ENCODE results near the gene SNRK. TPM values are rescaled to one million over a fixed set of nuclear protein-coding genes. Genes with fewer than 3 reads are reported as not detected.

The SNRK gene
- total RNA-seq, 1 donor from 2014 or later, result 30.3 TPM

DNA sequence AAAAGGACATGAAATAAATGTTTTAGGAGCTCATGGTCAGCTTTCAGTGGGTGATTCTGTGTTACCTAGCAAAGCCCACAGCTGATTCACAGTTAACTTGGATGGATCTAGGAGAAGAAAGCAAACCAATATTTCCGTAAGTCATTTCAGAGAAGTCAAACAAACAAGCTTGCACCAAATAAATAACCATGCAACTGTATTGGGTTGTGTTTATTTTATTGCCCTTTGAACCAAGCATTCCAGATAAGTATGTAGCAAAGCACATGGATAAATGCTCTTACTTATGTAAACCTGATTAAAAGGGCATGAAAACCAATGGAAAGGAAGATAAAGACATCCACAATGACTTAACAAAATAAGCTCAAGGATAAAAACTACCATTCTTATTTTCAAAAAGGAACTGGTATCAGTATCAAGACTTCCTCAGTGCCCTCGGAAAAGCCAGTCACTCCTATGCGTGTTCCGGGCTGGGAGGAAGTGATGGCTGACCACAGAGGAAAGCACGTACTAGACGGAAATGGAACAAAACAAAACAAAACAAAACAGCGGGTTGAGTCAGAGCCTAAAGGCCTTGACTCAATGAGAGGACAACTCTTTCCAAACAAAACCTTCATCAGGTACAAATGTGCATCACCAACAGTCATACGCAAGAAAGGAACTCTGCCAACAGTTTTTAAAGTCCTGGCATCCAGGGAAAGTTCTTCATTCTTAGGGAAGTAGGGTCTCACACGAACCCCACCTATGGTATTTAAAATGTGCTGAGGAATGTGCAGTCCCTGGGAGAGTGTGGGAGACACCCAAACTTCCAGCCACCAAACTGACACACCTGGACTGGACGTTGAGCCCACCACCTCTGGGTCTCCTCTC, 103.3 kb downstream of the SNRK start:
- peak; percentile 93 for DNase-seq
- Mint-ChIP-seq H3K27me3 (peaks cover under 1% of the 10 kb centered on the region), H3K27ac (peak overlapping the region; percentile 88), H3K4me1 (peaks cover 47% of the 10 kb centered on the region), H3K36me3 (ENCODE audit: low read depth) (peaks cover 5% of the 10 kb centered on the region), H3K9me3 (peaks cover 18% of the 10 kb centered on the region), H3K4me3 (peak overlapping the region; percentile 69)
- intact Hi-C loops (cut with micrococcal nuclease), result loop anchor here (1.0 to 5.0 kb wide), 4 partner anchors 42 to 233 kb away; partner anchors contain the start of gene ANO10

DNA sequence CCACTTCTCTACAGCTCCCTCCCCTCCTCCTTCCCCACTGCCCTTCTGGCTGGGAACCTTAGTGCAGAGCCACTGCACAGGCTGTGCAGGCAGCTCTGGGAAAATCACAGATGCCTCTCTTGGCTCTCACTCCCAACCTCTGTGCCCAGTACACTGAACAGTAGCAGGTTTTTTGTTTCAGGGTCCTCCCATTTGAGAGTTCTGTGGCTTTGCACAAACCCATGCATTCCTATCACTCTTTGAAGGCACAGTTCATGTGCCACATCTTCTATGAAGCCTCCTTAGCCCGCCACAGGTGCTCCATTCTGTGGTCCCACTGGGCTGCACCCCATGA, 103.9 kb downstream of the SNRK start:
- peaks cover 5% of the 10 kb centered on the region for H3K36me3 Mint-ChIP-seq (ENCODE audit: low read depth)
- peaks cover 46% of the 10 kb centered on the region for H3K4me1 Mint-ChIP-seq
- peaks cover 18% of the 10 kb centered on the region for H3K9me3 Mint-ChIP-seq
- DNase-seq, result peak; percentile 61
- intact Hi-C loops (cut with micrococcal nuclease), result no loop called here
- H3K27ac Mint-ChIP-seq, result peak overlapping the region; percentile 88
- peak overlapping the region; percentile 69 for H3K4me3 Mint-ChIP-seq
- H3K27me3 Mint-ChIP-seq, result no peaks in the 10 kb centered on the region

DNA sequence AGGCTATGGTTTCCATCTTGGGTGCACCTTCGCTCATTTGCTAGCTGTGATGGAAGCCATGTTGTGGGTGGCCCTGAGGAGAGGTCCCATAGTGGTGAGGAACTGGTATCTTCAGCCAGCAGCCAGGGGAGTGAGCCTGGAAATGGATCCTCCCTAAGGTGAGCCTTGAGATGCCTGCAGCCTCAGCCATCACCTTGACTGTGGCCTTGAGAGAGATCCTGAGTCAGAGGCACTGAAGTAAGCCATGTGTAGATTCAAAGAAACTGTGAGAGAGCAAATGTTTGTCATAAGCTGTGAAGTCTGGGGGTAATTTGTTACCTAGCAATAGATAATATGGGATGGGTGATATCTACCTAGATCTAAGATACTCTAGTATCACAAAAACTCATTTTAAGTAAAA, 105.3 kb downstream of the SNRK start:
- DNase-seq, result no peak
- H3K4me1 Mint-ChIP-seq, result peaks cover 44% of the 10 kb centered on the region
- H3K36me3 Mint-ChIP-seq (ENCODE audit: low read depth), result peaks cover 5% of the 10 kb centered on the region
- intact Hi-C loops (cut with micrococcal nuclease), result no loop called here
- H3K4me3 Mint-ChIP-seq, result no peak overlapping the region
- H3K9me3 Mint-ChIP-seq, result peaks cover 18% of the 10 kb centered on the region
- H3K27me3 Mint-ChIP-seq, result peaks cover 1% of the 10 kb centered on the region
- peak overlapping the region; percentile 41 for H3K27ac Mint-ChIP-seq

DNA sequence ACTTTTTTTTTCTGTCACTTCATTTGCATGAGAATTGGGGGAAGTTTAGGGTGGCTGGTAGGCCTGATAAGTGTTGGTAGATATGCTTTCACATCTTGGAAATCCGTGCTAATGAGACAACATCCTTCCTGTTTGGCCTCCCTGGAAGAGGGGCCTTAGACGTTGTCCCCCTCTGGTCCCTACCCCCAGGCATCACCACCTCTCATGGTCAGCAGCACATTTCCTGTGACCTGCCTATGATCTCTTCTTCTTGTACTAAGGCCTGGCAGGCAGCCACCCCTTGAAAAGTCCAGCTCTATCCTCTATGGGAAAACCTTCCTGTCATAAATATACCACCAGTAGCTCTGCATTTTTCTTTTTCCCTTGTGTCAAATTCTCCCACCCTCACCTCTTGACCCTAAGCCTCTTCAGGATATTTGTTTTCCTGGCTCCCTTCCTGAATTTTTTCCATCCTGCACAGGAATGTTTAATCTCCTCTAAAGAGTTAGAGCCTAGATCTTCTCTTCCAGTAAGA, 107.8 kb downstream of the SNRK start:
- intact Hi-C loops (cut with micrococcal nuclease), result no loop called here
- peaks cover 5% of the 10 kb centered on the region for H3K27me3 Mint-ChIP-seq
- H3K4me3 Mint-ChIP-seq, result no peak overlapping the region
- DNase-seq, result no peak
- peaks cover 18% of the 10 kb centered on the region for H3K9me3 Mint-ChIP-seq
- peaks cover 5% of the 10 kb centered on the region for H3K36me3 Mint-ChIP-seq (ENCODE audit: low read depth)
- no peak overlapping the region for H3K27ac Mint-ChIP-seq
- H3K4me1 Mint-ChIP-seq, result peaks cover 29% of the 10 kb centered on the region

DNA sequence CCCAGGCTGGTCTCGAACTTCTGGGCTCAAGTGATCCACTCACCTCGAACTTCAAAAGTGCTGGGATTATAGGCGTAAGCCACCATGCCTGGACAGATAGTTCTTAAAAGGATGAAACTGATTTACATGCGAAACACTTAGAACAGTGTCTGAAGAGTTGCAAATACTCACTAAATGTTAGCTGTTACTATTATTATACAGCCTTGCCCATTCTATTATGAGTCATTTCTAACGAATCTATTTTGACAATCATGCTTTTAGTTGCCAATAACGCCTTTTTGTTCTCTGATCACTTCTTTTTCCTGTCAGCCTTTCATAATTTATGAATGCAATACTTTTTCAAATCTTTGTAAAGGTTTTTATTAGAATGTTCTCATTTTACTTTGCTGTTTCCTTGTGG, 112.7 kb downstream of the SNRK start:
- H3K27me3 Mint-ChIP-seq, result peaks cover 5% of the 10 kb centered on the region
- no peaks in the 10 kb centered on the region for H3K36me3 Mint-ChIP-seq (ENCODE audit: low read depth)
- no peaks in the 10 kb centered on the region for H3K9me3 Mint-ChIP-seq
- no peak overlapping the region for H3K27ac Mint-ChIP-seq
- no peak for DNase-seq
- intact Hi-C loops (cut with micrococcal nuclease), result no loop called here
- H3K4me1 Mint-ChIP-seq, result peaks cover 5% of the 10 kb centered on the region
- no peak overlapping the region for H3K4me3 Mint-ChIP-seq

DNA sequence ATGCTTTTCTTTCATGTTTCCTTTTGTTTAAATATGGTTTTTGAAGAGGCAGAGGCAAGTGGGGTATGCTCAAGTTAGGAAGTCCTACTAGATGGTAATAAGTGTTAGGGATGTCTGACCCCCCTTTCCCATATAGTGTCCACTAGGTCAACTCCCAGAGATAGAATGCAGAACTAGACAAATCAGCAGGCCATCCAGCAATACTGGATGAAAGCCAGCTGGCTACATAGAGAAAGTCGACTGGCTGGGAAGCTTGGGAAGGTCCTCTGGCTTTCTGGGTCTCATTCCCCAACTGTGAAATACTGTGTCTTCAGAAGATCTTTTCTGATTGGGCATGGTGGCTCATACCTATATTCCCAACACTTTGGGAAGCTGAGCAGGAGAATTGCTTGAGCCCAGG, 113.8 kb downstream of the SNRK start:
- Mint-ChIP-seq H3K4me1 (no peaks in the 10 kb centered on the region), H3K36me3 (ENCODE audit: low read depth) (no peaks in the 10 kb centered on the region), H3K4me3 (no peak overlapping the region), H3K27ac (no peak overlapping the region), H3K27me3 (peaks cover 5% of the 10 kb centered on the region), H3K9me3 (no peaks in the 10 kb centered on the region)
- intact Hi-C loops (cut with micrococcal nuclease), result no loop called here
- no peak for DNase-seq

Other genes with a start within 250 kb of the SNRK start
- 8.3 and 8.8 TPM in 2 replicates for gene POMGNT2, start 180.5 kb upstream of the SNRK start, total RNA-seq